Testis (tissue), 2 donors: Measurements from ENCODE around the gene PYROXD2.

Experiments
- CTCF ChIP-seq, 3 experiments: fragments of 450-650 bp in 2 of 3; fragments of 200-600 bp in 1 of 3; sonication (generic) in 1 of 3; IDR thresholded peaks; one replicate each; pipeline ENCODE4 v1.5.1; 2016 to 2019; ENCODE audit warnings: antibody characterized with exemption in 3 of 3, mild to moderate bottlenecking in 2 of 3, moderate library complexity in 1 of 3
- POLR2A ChIP-seq: fragments of 450-650 bp; IDR thresholded peaks from one replicate; pipeline ENCODE4 v1.6.1; 2017; ENCODE audit warnings: antibody characterized with exemption, mild to moderate bottlenecking, moderate library complexity

GRCh38 chr10:98414578-98414931 lies 427 bp downstream of the PYROXD2 start:
- TF ChIP-seq CTCF (IDR thresholded peaks at IDR 0.05) = no peak
- no peak for TF ChIP-seq POLR2A
